Measurements from ENCODE around the gene ADAM22.

Gene ADAM22

GRCh38 chr7:88042803-88043202 lies 108.8 kb downstream of the ADAM22 start:
- TF ChIP-seq REST (IDR thresholded peaks at IDR 0.05; ENCODE audit: insufficient read depth in 1 of 2, low read depth in 2 of 2, low read length in 2 of 2) (no peak), FOXP2 (optimal IDR thresholded peaks at IDR 0.05; ENCODE audit: borderline replicate concordance, extremely low read depth, extremely low read length, insufficient read depth) (no peak), POLR2AphosphoS5 (IDR thresholded peaks at IDR 0.05; ENCODE audit: low read depth, low read length) (no peak), TAF1 (IDR thresholded peaks at IDR 0.05; ENCODE audit: borderline replicate concordance, insufficient read depth, low read length) (no peak), SIN3A (IDR thresholded peaks at IDR 0.05; ENCODE audit: borderline replicate concordance, insufficient read depth, low read length) (no peak)

GRCh38 chr7:88044069-88044468 lies 110.0 kb downstream of the ADAM22 start:
- TF ChIP-seq SIN3A (IDR thresholded peaks at IDR 0.05; ENCODE audit: borderline replicate concordance, insufficient read depth, low read length) (no peak), POLR2AphosphoS5 (IDR thresholded peaks at IDR 0.05; ENCODE audit: low read depth, low read length) (no peak), TAF1 (IDR thresholded peaks at IDR 0.05; ENCODE audit: borderline replicate concordance, insufficient read depth, low read length) (no peak), FOXP2 (optimal IDR thresholded peaks at IDR 0.05; ENCODE audit: borderline replicate concordance, extremely low read depth, extremely low read length, insufficient read depth) (no peak), REST (IDR thresholded peaks at IDR 0.05; ENCODE audit: insufficient read depth in 1 of 2, low read depth in 2 of 2, low read length in 2 of 2) (no peak)

GRCh38 chr7:88046839-88047573 lies 113.0 kb downstream of the ADAM22 start:
- TF ChIP-seq FOXP2 (optimal IDR thresholded peaks at IDR 0.05; ENCODE audit: borderline replicate concordance, extremely low read depth, extremely low read length, insufficient read depth) = no peak
- no peak for TF ChIP-seq SIN3A (IDR thresholded peaks at IDR 0.05; ENCODE audit: borderline replicate concordance, insufficient read depth, low read length)
- no peak for TF ChIP-seq REST (IDR thresholded peaks at IDR 0.05; ENCODE audit: insufficient read depth in 1 of 2, low read depth in 2 of 2, low read length in 2 of 2)
- no peak for TF ChIP-seq POLR2AphosphoS5 (IDR thresholded peaks at IDR 0.05; ENCODE audit: low read depth, low read length)
- no peak for TF ChIP-seq TAF1 (IDR thresholded peaks at IDR 0.05; ENCODE audit: borderline replicate concordance, insufficient read depth, low read length)

GRCh38 chr7:88057655-88058054 lies 123.6 kb downstream of the ADAM22 start:
- TF ChIP-seq SIN3A (IDR thresholded peaks at IDR 0.05; ENCODE audit: borderline replicate concordance, insufficient read depth, low read length) = no peak
- no peak for TF ChIP-seq FOXP2 (optimal IDR thresholded peaks at IDR 0.05; ENCODE audit: borderline replicate concordance, extremely low read depth, extremely low read length, insufficient read depth)
- TF ChIP-seq REST (IDR thresholded peaks at IDR 0.05; ENCODE audit: insufficient read depth in 1 of 2, low read depth in 2 of 2, low read length in 2 of 2) = no peak
- TF ChIP-seq TAF1 (IDR thresholded peaks at IDR 0.05; ENCODE audit: borderline replicate concordance, insufficient read depth, low read length) = no peak
- TF ChIP-seq POLR2AphosphoS5 (IDR thresholded peaks at IDR 0.05; ENCODE audit: low read depth, low read length) = no peak

Data from PFSK-1 (cell line).